Measurements from ENCODE around the gene RBFOX1. TPM values are rescaled to one million over a fixed set of nuclear protein-coding genes. Genes with fewer than 3 reads are reported as not detected.

RBFOX1 gene
- total RNA-seq, 1 experiment from 2014 or later: not detected

DNA sequence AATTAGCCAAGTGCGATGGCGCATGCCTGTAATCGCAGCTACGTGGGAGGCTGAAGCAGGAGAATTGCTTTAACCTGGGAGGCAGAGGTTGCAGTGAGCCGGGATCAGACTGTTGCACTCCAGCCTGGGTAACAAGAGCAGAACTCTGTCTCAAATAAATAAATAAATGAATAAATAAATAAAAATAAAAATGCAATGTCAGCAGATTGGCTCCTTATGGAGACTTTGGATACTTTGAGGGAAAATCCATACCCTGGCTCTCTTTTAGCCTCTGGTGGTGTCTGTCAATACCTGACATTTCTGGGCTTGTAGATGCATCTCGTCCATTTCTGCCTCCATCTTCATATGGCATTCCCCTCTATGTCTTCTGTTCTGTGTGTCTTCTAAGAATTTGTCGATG is 66.7 kb downstream of the RBFOX1 start:
- in situ Hi-C loops (cut with HindIII; ENCODE audit: low sequenced_read_pairs): no loop called here
- DNase-seq (ENCODE audit: low spot score): no peak

DNA sequence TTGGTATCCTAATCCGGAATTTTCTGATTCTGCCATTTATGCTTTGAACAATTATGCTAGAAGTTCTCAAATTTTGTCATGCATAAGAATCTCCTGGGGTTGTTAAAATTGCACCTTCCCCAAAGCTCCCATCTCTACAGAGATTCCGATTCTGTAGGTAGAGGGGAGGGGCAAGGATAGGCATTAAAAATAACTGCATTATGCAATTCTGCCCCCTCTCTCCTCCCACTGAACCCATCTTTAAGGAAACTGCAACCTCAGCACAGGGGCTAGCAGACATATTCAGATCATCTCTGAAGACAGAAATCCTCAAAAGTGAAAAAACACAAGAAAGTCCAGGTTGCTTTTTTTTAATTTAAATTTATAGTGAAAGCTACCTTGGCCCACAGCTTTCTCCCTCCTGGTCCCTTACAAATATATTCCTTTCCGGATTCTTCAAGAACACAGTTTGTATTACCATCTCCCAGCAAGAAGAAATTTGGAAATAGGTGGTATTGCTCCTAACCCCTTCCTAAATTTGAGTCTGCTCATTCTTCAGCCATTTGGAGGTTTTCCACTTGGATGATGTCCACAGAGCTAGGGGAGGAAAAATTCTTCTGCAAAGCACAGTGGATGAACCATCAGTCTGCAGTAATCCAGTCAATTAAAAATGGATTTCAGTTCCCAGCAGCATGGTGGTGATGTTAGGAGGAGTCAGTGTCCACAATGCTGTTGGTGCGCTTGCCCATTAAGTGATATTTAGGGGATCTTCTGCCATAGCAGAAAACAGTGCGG is 67.7 kb downstream of the RBFOX1 start:
- in situ Hi-C loops (cut with HindIII; ENCODE audit: low sequenced_read_pairs): no loop called here
- DNase-seq (ENCODE audit: low spot score): peak; percentile 70

DNA sequence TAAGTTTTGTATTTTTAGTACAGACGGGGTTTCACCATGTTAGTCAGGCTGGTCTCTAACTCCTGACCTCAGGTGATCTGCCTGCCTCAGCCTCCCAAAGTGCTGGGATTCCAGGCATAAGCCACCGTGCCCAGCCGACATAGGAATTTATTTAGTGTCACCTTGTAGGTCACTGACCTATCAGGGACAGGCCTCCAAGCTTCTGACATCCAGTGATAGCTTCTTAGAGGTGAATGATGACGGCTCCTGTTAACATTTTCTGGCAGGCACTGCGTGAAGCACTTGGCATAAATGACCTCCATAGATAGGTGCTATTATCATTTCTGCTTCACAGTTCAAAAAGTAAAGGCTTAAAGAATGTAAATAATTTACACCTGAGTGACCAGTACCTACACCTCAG is 71.6 kb downstream of the RBFOX1 start:
- no peak for DNase-seq (ENCODE audit: low spot score)
- in situ Hi-C loops (cut with HindIII; ENCODE audit: low sequenced_read_pairs): no loop called here

DNA sequence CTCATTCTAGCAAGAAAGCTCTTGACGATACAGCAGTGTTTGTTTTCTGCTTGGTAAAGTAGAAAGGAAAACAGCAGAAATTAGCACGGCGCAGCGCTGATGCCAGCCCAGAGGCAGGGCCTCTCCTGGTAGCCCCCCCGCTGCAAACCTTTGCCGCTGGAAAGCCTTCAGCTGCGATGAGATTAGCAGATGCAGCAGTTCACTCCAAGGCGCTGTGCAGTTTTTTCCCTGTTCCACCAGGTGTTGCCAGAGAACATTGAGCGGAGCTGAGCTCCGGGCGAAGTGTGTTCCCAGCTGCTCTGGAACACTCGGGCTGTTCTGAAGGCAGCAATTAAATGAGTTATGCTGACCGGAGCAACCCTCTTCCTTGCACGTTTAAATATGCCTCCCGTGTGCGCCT is 72.5 kb downstream of the RBFOX1 start:
- DNase-seq (ENCODE audit: low spot score): no peak
- in situ Hi-C loops (cut with HindIII; ENCODE audit: low sequenced_read_pairs): no loop called here

DNA sequence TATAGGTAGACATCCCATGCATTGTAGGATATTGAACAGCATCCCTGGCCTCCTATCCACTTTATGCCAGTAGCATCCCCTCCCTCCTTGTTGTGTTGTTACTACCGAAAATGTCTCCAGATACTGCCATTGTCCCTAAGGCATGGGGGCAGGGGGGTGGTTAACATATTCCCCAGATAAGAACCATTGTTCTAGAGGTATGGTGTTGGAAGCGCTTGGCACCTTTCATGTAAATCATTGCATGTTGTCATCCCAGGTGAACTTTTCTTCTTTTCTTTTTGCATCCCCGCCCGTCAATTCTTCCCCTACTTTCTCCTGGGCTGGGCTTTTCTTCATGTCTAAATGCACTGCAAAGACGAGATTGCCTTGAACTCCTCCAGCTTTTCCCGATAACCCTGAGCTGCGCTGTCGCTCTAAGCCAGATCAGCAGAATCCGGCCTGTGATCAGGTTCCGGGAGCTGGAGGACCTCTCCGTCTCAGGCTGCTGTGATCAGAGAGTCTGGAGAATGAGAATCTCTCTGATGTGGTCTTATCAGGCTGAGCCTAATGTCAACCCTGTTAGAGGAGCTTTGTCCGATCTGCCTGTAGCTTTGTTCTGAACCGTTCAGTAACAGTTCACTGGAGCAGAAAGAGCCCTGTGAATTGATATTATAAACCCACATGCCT is 76.2 kb downstream of the RBFOX1 start:
- no peak for DNase-seq (ENCODE audit: low spot score)
- in situ Hi-C loops (cut with HindIII; ENCODE audit: low sequenced_read_pairs): no loop called here

DNA sequence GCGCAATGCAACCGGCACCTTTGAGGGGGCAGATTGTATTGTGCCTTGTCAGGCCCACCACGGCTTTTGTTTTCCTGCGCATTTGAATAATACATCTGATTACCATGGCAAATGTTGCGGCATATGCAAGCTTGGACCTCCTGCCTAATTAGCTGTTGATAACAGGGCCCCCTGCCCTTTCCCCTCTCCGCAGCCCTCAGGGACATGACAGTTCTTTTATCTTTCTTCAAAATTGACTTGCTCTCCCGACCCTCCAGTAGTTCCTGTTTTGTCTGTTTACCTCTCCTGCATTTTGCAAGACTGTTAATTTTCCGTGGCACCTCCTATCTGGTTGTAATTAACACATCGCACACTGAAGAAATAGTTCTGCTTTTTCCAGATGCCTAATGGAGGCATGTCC is 86.8 kb downstream of the RBFOX1 start:
- in situ Hi-C loops (cut with HindIII; ENCODE audit: low sequenced_read_pairs): no loop called here
- DNase-seq (ENCODE audit: low spot score): no peak

DNA sequence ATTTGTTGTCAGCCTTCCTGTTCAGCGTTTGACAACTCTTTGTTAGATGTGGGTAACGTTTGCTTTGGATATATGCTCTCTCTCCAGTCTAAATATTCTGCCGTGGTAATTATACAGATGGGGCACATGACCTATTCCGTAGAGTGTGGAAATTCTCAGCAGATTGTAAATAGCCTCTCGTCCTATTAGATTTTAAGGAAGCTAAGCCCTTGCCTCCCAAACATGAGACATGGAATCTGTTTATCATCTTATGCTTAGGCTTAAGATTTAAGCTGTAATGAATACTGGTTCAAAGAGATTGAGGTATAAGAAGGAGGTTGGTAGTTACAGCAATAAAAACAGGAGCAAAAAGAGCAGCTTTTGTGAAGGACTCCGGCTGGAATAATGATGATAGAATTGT is 87.4 kb downstream of the RBFOX1 start:
- in situ Hi-C loops (cut with HindIII; ENCODE audit: low sequenced_read_pairs): no loop called here
- peak; percentile 46 for DNase-seq (ENCODE audit: low spot score)

DNA sequence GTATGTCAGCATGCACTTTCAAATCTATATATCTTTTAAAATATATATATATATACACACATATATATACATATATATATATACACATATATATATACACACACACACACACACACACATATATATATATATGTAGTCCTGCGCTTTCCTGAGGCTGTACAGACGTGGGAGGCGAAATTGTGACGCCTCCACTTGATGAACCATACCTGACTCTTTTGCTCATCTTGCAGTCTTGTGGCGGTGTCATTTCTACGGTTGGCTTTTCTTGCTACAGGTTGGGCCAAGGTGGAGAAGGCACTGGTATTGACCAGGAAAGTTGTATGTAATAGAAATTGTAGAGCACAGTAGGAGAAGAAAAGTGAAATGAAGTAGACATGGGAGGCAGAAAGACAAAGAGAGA is 88.2 kb downstream of the RBFOX1 start:
- no peak for DNase-seq (ENCODE audit: low spot score)

DNA sequence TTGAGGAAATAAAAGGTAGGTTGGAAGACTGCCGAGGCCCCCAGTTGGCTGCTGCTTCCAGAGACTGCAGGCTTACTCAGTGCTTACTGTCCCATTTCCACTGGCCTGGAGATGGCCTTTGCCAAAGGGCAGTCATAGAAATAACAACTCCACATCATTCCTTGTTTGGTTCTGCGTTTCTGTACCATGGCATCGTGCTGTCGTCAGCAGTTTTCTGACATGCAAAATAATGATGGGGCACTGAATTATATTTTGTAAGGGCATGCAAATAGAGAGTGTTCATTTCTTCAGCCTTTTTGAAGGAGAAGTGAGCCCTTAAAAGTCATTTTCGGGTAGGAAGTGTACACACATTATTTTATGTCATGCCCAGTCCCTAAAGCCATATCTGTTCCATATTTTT is 88.9 kb downstream of the RBFOX1 start:
- in situ Hi-C loops (cut with HindIII; ENCODE audit: low sequenced_read_pairs): no loop called here
- DNase-seq (ENCODE audit: low spot score): peak; percentile 52

More for the DNA sequence above, 88.2 kb downstream of the RBFOX1 start:
- in situ Hi-C loops (cut with HindIII; ENCODE audit: low sequenced_read_pairs): no loop called here

DNA sequence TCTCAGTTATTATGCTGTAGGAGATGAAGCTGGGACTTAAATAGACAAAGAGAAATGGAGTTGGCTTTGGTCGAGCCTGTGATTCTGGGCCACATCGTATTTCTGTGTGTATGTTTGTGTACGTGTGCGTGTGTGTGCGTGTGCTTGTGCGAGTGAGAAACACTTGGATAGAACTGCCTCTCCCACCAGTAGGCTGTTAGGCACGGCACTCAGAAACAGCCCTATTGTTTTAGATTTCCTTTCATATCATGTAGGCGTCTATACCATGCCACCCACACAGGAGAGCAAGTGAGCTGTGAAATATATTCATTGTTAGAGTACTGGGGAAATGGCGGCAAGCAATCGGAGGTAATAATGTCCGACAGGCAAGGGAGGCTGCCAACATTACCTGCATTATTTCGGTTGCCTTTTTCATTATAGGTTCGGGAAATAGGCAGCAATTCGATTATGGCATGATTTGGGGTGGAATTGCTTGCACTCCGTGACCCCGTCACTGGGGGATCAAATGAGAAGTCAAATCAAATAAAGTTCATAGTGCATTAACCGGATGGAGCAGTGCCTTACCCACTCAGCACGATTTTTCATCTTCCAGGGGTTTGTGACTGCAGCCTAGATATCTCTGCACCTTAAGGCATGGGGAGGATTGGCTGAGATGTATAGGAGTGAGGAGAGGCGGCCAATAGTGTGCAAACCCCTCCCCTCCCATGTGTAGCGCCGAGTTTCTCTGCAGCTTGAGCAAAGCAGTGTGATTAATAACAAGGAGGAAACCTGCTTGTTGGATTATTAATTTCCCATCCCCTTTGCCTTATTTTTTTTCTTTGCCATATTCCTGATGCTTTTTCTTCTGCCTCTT is 89.6 kb downstream of the RBFOX1 start:
- in situ Hi-C loops (cut with HindIII; ENCODE audit: low sequenced_read_pairs): no loop called here
- DNase-seq (ENCODE audit: low spot score): no peak

DNA sequence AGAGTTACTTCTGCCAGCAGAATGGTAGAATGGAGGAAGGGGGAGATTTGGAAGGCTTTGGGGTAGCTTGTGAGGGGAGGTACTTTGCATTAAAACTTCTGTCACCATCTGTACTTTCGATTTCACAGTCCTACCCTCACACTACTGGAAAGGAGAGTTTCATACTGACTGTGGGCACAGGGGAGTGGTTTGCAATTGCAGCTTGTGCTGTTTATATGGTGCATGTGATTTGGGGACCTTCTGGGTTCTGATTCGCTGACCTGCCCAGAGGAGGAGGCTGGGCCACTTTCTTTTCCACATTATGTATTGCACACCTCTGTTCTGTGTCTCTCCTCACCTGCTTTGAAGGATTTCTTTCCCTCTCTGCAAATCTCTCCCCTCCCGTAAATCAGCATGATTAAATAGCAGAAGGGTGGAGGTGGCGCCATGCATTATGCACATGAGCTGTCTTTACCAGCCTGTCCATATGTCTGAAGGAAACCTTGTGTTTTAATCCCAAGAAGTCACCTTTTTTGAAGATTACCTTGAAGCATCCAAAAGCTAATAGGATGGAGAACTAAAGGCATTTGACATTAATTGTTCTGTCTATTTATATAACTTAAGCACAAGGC is 90.9 kb downstream of the RBFOX1 start:
- in situ Hi-C loops (cut with HindIII; ENCODE audit: low sequenced_read_pairs): no loop called here

DNA sequence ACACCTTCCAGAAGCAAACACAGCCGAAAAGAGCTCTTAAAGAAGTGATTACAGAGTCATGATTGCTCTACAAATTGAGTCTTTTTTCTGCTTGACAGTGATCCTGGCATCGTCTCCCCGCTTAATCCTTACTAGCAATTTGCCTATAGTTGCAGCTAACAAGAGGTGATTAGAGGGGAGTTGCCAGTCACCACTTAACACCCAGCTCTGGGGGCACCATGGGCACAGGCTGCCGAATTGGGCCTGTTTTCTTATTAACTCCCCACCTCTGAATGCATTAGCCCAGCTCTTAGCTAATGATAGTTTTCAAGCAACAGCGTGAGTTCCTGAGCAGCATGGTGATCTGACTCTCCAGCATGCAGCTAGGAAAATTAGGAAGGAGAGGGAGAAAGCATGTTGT is 93.5 kb downstream of the RBFOX1 start:
- in situ Hi-C loops (cut with HindIII; ENCODE audit: low sequenced_read_pairs): no loop called here
- DNase-seq (ENCODE audit: low spot score): no peak

More for the DNA sequence above, 90.9 kb downstream of the RBFOX1 start:
- DNase-seq (ENCODE audit: low spot score): no peak

DNA sequence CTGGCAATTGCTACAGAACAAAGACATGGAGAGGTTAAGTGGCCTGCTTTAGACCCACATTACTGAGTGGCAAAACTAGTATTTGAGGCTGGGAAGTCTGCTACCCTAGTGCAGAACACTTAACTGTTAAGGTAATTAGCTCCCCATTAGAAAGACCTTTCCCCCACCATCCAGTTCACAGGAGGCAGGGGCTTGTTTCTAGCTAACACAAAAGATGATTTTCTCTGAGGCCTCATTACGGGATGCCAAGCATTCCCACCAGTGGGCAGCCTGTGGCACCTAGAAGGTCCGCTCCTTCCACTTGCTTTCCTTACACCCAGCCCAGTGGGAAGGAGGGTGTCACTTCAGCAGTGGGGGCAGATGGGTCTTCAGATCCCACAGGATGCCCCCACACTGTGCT is 99.1 kb downstream of the RBFOX1 start:
- in situ Hi-C loops (cut with HindIII; ENCODE audit: low sequenced_read_pairs): no loop called here
- no peak for DNase-seq (ENCODE audit: low spot score)

DNA sequence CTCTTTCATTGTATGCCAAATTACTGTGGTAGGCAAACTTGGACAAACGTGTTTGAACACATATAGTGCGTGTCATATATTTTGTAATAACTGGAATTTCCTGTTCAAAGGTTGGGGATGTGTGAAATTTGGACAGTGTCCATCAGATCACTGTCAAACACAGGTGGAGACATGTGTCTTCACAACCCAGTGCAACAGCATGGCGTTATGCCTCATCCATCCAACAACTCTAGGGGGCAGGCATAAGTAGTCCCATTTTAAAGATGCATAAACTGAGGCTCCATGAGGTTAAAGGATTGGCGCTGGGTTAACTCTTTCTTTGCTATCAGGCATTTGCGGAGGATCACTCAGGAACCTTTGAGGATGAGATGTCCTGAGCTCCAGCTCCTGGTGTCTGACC is 103.7 kb downstream of the RBFOX1 start:
- DNase-seq (ENCODE audit: low spot score): no peak
- in situ Hi-C loops (cut with HindIII; ENCODE audit: low sequenced_read_pairs): no loop called here

DNA sequence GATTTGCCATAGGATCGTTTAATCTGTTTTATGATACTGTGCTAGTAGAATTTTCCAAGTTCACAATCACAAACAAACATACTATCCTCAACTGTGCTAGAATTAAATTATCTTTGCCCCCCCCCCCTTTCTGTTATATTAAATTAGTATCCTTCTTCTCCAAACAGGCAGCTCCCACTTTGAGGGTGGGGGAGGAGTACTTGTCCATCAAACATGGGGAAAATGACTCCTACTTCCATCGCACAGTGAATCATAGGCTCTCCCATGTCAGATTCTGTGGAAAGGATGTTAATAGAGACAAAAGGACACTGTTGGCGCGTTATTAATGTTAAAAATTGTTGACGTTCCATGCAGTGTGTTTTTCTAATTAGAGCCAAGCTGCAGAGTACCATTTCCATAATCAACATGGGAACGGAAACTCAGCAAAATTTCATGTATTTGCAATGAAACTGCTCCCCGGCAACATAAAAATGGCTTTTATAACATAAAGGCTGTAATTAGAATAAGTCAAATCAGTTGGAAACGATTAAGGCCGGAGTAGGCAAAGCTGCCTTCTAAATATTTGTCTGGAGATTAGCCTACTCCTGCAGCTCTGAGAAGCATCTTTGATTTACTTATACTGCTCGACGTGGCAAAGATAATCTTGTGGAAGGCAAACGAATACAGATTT is 104.6 kb downstream of the RBFOX1 start:
- no peak for DNase-seq (ENCODE audit: low spot score)
- in situ Hi-C loops (cut with HindIII; ENCODE audit: low sequenced_read_pairs): no loop called here

DNA sequence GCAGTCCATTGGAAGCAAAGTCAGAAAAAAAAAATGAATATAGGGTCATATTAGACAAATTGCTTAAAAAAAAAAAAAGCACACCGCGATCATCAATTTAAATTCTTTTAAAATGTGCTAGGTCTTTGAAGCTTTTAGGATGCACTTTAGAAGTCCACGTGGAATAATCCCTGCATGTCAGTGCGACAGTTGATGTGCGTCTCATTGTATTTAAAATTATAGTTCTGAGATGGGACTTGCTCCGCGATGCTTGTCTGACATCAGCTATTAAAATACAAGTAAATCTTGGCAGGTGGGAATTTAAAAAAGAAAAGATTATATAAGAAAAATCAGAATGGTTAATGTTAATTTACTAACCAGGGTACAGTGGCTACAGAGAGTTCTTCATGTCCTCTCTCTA is 105.2 kb downstream of the RBFOX1 start:
- in situ Hi-C loops (cut with HindIII; ENCODE audit: low sequenced_read_pairs): no loop called here
- no peak for DNase-seq (ENCODE audit: low spot score)

DNA sequence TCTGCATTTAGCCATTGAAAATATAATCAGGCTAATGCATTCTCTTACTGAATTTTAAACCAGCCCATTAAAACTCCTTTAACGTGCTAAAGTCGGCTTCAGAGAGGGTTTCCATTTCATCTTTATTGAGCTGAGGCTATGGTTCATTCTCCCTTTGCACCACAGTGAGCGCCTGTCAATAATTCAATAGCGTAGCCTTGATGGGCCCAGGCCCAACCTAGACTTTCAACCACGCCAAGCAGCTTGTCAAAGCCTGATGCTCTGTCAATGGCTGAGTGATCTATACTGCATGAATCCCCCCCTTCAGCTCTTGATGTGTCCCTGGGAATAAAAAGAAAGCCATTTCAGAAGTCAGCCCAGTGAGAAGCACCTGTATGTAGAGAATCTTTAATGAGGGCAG is 106.0 kb downstream of the RBFOX1 start:
- DNase-seq (ENCODE audit: low spot score): no peak
- in situ Hi-C loops (cut with HindIII; ENCODE audit: low sequenced_read_pairs): no loop called here

DNA sequence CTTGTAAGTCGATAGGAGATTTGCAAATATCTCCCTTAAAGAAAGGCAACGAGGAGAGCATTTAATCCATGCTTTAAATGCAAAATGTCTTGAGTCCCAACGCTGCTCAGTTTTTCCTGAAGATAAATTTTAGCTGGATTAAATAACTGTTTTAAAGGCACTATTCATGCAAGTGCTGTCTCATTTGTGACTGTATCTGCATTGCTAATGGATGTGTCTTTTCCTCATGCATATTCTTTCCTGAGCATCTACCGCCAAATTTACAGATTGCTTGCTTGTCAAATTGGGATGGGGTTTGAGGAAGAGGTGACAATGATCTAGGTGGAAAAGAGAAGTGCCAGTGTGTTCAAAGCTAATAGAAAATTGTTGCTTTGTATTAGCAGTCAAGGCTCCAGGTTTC is 106.9 kb downstream of the RBFOX1 start:
- in situ Hi-C loops (cut with HindIII; ENCODE audit: low sequenced_read_pairs): no loop called here
- DNase-seq (ENCODE audit: low spot score): no peak

DNA sequence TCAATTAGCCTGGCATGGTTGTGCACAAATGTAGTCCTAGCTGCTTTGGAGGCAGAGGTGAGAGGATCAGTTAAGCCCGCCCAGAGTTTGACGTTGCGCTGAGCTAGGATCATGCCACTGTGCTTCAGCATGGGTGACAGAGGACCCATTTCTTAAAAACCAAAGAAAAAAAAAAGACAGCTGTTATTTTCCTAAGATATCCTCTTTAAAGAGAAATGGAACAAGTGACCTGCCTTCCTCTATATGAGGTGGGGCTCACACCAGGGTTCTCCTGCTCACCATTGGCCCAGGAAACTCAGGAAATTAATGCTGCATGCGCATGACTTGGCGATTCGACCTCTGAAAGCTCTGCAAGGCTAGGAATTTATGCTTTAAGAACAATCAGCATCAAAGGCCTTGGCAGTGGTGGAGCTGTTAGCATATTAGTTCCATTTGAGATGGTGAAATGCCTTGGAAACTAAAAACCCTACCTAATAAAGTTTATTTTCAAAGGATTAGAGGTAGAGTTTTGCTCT is 108.3 kb downstream of the RBFOX1 start:
- in situ Hi-C loops (cut with HindIII; ENCODE audit: low sequenced_read_pairs): no loop called here
- DNase-seq (ENCODE audit: low spot score): no peak
